DMS114 treated with DMSO at 0.1 percent for 48 hours (cell line): ENCODE measurements around the gene ATP9B.
A peak's percentile ranks its signal among the peaks of the same experiment; 100 is the strongest.
"Not testable (repeated sequence)": the region's sequence is repeated elsewhere in the genome, so short reads cannot be mapped to it uniquely, and the experiment has no call there.

ENCODE experiments used
- DNase-seq: peaks from one replicate; lab custom pipeline; 2025; ENCODE audit not compliant: unreplicated experiment; lab: John Stamatoyannopoulos, UW

The ATP9B gene

DNA sequence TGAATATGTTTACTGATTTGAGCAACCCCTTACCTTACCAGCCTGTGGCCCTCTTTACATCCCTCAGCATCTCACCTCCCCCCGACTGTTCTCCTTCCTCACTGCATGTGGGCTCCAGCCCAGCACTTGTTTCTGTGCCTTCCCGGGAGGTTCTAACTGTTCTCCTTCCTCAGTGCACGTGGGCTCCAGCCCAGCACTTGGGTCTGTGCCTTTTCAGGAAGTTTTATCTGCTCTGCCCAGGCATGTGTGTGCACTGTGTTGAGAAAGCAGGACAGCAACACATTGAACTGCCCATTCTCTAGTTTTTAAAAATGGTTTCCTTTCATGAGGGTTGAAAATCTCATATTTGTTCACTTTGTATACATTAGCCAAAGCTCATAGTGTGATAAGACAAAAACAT lies 158.4 kb downstream of the ATP9B start:
- DNase-seq: no peak

DNA sequence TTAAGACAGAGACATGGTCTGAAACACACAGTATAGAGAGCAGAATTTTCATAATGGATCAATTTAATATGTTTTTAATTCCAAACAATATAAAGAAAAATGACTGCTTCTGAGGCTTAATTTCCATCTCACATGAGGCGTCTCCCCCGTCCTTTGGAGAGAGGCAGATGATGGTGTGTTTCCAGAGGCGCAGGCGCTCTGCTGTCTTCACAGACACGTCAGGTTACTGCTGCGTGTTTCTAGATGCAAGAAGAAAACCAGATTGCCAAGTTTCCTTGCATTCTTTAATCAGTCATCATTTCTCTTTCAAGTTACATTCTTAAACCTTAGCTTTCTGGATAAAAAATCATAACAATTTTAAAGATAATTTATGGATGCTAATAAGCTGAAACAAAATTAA lies 160.2 kb downstream of the ATP9B start:
- DNase-seq: no peak

- DNase-seq: no peak
These were observed 165.2 kb downstream of the ATP9B start for GRCh38 chr18:79234438-79234837.

GRCh38 chr18:79239631-79240030 lies 170.4 kb downstream of the ATP9B start:
- no peak for DNase-seq

DNA sequence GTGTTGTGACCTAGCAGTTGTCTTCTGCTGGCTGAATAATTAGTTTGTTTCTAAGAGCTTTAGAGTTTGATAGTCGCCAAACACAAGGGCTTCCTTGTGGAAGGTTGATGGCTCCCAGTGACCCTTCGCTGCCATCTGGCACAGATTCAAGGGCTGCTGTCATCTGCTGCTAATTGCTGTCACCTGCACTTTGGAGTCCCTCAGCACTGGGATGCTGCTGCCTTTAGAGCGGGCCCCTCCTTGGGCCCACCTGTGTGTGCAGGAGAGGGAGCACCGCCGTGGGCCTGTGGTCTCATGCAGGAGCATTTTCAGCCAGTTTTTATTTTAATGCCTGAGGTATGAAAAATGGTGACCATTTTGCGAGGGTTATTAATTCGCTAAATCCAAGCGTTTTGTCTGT lies 172.6 kb downstream of the ATP9B start:
- DNase-seq: no peak

GRCh38 chr18:79242246-79242645 lies 173.1 kb downstream of the ATP9B start:
- no peak for DNase-seq

- DNase-seq: peak; percentile 10
These were observed 176.4 kb downstream of the ATP9B start for GRCh38 chr18:79245517-79246001.

DNA sequence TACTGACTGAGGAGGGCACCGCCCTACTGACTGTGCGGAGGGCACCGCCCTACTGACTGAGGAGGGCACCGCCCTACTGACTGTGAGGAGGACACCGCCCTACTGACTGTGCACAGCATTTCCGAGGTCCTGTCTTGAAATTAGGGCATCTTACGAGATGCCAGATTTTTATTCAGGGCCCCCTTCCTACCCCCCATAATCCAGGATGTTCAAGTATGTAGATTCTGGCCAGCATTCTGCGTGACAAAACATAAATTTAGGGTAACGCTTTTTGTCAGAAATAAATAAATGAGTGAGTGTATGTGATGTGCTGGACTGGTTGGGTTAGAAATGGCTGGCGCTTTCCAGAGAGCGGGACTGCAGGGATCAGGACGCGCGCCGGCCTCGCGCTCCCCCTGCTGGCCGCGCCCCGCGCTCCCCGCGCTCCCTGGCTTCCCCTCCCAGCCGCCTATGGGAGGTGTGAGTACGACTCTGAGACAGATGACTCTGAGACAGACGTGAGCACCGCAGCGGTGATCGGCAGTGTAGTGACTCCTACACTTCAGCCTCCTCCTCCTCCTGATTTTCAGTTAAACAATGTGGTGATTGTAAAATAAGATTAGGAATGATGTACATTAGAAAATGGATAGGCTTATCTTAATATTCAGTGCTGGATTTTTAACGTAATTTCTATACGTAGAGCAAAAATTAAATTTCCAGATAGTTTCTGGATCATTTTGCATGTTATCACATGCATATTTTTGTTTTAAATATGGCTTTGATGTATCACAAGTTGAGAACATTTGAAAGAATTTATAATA lies 177.3 kb downstream of the ATP9B start:
- DNase-seq: peak; percentile 77

DNA sequence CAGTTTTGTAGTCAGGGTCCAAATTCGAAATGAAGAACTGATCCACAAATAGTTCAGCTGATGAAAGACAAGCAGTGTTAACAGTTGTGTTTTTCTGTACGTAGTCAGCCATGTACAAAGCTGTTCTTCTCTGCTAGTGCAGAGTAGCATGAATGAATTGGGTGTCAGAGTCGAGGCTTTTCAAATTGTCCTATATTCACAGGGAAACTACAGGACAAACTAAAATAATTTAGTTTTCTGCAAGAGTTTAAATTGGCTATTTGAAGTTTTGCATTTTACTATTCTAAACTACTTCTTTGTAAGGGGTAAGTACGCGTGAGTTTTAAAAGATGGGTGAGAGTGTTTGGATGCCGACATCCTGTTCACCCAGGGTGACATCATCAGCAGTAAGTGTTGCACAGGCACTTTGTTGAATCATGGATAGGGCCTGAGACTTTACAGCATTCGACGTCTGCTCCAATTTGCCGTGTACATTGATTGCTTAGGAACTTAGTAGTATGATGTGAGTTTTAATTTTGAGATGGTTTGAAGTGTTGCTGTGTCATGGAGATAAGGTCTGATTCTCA lies 179.4 kb downstream of the ATP9B start:
- no peak for DNase-seq

DNA sequence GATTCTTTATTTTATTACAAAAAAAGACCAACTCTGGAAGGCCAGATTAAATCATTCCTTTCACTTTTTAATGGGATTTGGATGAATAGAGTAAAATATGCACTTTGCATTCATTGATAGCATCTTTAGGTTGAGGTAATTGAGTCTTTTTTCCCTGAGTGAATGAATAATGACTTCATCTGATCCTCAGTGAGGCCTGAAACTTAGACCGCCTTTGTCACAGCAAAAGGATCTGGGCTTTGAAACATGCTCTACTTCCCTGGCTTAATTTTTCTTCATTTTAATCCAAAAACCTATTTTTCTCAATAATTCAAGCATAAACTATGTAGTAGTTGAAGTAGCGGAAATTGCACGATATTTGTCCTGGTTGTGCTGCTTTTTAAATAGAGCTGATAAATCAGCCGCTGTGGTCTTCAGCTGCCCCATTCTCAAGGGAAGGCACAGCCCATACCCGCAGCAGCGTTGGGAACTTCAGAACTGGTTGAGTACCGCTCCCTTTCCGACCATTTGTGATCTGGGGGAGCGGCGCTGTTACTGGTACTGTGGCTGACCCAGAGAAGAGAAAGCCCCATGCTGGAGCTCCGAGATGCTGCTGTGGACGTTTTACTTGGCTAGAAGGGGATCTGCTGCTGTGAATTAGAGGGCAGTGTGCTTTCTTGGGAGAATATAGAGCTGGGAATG lies 181.2 kb downstream of the ATP9B start:
- DNase-seq: no peak

- DNase-seq: no peak
These were observed 181.8 kb downstream of the ATP9B start for GRCh38 chr18:79251021-79251420.

- DNase-seq: no peak
These were observed 183.9 kb downstream of the ATP9B start for GRCh38 chr18:79252904-79253633.

DNA sequence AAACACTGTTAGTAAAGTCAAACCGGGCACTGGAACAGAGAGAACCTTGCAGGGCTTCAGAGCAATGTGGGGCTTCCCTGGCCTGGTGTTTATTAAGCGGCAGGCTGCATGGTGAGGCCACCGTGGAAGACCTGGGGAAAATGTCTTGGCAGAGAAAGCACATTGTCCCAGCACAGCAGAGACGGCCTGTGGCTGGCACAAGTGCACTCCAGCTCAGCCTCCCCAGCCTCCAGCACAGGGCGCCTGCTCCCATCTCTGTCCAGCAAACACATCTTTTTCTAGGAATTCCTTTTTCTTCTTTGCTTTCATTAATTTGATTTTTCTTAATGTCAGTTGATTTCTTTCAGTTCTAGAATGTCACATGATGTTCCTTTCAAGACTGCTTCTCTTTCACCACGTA lies 188.3 kb downstream of the ATP9B start:
- DNase-seq: no peak

DNA sequence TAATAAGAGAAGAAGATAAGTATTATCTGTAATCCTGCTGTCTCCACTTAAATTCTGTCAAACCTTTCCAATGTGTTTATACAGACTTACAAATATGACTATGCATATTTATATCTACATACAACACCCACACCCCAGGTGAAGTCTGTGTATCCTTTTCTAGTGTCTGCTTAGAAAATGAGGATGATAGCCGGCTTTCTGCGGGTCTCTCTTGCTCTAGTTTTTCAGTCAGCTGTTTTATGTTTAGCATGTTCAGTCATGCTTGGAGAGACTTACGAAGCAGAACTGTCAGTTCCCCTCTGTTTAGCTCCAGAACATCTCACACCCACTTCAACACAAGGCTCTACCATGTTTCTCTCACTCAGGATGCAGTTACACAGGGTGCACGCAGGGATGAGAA lies 189.3 kb downstream of the ATP9B start:
- no peak for DNase-seq

DNA sequence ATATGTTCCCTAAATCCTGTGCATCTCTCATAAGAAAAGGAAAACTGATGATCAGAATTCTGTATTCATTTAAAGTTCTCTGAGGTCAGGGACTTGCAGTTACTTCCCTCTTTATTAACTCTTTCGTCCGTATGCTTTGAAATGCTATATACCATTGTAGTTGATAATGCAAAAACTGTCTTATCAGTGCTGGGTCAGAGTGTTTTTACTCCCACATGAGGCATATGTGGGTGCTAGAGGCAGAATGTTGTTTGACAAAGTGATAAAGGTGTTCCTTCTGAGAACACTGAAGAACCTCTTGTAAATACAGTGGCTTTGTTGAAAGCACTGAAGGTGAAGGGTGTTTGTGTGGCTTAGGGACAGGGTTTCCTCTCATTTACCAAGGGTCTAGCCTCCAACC lies 190.0 kb downstream of the ATP9B start:
- no peak for DNase-seq

DNA sequence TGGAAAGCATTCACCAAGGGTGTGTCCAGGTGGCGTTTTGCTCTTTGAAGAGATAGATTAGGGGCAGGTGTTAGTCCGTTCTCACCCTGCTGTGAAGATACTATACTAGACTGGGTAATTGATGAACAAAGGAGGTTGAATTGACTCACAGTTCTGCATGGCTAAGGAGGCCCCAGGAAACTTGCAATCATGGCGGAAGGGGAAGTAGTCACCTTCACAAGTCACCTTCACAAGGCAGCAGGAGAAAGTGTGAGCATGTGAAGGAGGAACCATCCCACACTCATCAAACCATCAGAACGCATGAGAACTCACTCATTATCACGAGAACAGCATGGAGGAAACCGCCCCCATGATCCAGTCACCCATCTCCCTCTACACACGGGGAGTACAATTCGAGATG lies 190.8 kb downstream of the ATP9B start:
- DNase-seq: no peak

DNA sequence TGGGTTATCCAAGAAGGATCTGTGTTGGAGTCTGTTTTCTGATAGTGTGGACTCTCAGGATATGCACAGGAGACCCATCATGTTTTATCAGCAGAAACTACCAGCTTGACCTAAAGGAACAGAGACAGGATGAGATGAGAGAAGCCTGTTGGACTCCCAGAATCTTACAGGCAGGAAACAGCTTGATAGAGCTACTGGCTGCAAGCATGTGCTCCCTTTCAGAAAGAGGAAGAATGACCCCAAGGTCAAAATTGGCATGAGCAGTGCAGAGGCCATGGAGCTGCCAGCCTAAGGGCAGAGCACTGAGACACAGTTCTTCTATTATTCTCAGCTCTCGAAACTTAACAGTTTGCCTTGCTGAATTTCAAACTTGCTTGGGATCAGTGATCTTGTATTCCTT lies 191.3 kb downstream of the ATP9B start:
- no peak for DNase-seq

- not testable (repeated sequence) for DNase-seq
These were observed 195.9 kb downstream of the ATP9B start for GRCh38 chr18:79265068-79265467.

GRCh38 chr18:79271812-79272211 lies 202.6 kb downstream of the ATP9B start:
- DNase-seq: not testable (repeated sequence)

GRCh38 chr18:79272916-79273315 lies 203.7 kb downstream of the ATP9B start:
- DNase-seq: no peak

DNA sequence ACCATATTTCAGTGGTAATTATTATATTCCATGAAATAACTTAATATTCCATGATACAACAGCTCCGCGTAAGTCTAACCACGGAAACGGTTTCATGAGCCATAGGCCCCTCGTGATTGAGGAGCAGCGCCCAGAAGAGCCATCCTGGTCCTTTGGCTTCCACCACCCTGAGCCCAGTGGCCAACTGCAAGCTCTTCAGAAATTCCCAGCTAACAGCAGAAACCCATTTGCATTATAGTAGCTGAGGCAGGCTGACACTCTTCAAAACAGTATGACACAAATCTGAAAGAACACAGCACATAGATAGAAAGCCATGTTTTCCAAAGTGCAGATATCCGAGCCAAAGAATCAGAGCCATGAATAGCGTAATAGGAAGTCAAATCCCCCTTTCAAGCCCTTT lies 205.6 kb downstream of the ATP9B start:
- no peak for DNase-seq
